HG03045 (cell line): ENCODE results near the gene MTERF2.
A peak's percentile ranks its signal among the peaks of the same experiment; 100 is the strongest.

Source experiments
- ATAC-seq: cut with Tn5 transposase; IDR thresholded peaks from one replicate; pipeline ENCODE4 v1.9.1; 2021; ENCODE audit warnings: mild to moderate bottlenecking, moderate library complexity; ENCODE audit not compliant: unreplicated experiment

MTERF2 gene

GRCh38 chr12:106994579-106995220 lies 7.8 kb upstream of the MTERF2 start:
- no peak for ATAC-seq

GRCh38 chr12:106987846-106988245 lies 900 bp upstream of the MTERF2 start:
- ATAC-seq, result no peak

- ATAC-seq, result no peak
These were observed 811 bp downstream of the MTERF2 start for GRCh38 chr12:106986135-106986534.

- ATAC-seq, result no peak
These were observed 1.5 kb downstream of the MTERF2 start for GRCh38 chr12:106985479-106985878.

GRCh38 chr12:106984588-106985137 lies 2.3 kb downstream of the MTERF2 start:
- ATAC-seq, result no peak

GRCh38 chr12:106982229-106982628 lies 4.7 kb downstream of the MTERF2 start:
- no peak for ATAC-seq

- no peak for ATAC-seq
These were observed 5.2 kb downstream of the MTERF2 start for GRCh38 chr12:106981788-106982187.

GRCh38 chr12:106980944-106981343 lies 6.0 kb downstream of the MTERF2 start:
- ATAC-seq, result no peak

- ATAC-seq, result no peak
These were observed 8.7 kb downstream of the MTERF2 start for GRCh38 chr12:106978035-106978800.

- ATAC-seq, result no peak
These were observed 10.3 kb downstream of the MTERF2 start for GRCh38 chr12:106976668-106977067.

- ATAC-seq, result no peak
These were observed 10.8 kb downstream of the MTERF2 start for GRCh38 chr12:106975993-106976658.

- ATAC-seq, result no peak
These were observed 11.8 kb downstream of the MTERF2 start for GRCh38 chr12:106975098-106975497.

- no peak for ATAC-seq
These were observed 12.4 kb downstream of the MTERF2 start for GRCh38 chr12:106974511-106974910.

GRCh38 chr12:106973545-106973944 lies 13.4 kb downstream of the MTERF2 start:
- ATAC-seq, result no peak

GRCh38 chr12:106971065-106971464 lies 15.9 kb downstream of the MTERF2 start:
- no peak for ATAC-seq

- ATAC-seq, result no peak
These were observed 22.4 kb downstream of the MTERF2 start for GRCh38 chr12:106964526-106964925.

GRCh38 chr12:106962286-106962685 lies 24.7 kb downstream of the MTERF2 start:
- ATAC-seq, result no peak

- ATAC-seq, result no peak
These were observed 26.5 kb downstream of the MTERF2 start for GRCh38 chr12:106960443-106960842.

- ATAC-seq, result no peak
These were observed 29.4 kb downstream of the MTERF2 start for GRCh38 chr12:106957583-106957982.

- peak; percentile 40 for ATAC-seq
These were observed 30.8 kb downstream of the MTERF2 start for GRCh38 chr12:106956048-106956578.

GRCh38 chr12:106955377-106956047 lies 31.4 kb downstream of the MTERF2 start, which contains the start of gene TMEM263:
TMEM263 (plus strand) TSS chr12:106955907; CDS start chr12:106967117, 11,210 bp downstream.
- ATAC-seq, result peak; percentile 82
